Neural cell (in vitro differentiated cells): ENCODE measurements around the gene PARK7. TPM values are rescaled to one million over a fixed set of nuclear protein-coding genes. Genes with fewer than 3 reads are reported as not detected.

Source experiments
- H2AFZ ChIP-seq: fragments of 200-600, 300-800 bp; sonication (generic), shearing (Covaris generic); 2 replicates; pipeline ENCODE4 v1.6.0; 2014; ENCODE audit warnings: low read depth, mild to moderate bottlenecking, antibody characterized with exemption, low read length, moderate library complexity
- H3F3A ChIP-seq: fragments of 200-600 bp; shearing (Covaris generic); 2 replicates; pipeline ENCODE4 v1.6.1; 2016; ENCODE audit warnings: mild to moderate bottlenecking, moderate library complexity, mixed read lengths, antibody characterized with exemption, low read length; ENCODE audit not compliant: insufficient read depth, poor library complexity, severe bottlenecking
- H3K27ac ChIP-seq: fragments of 200-600, 300-800 bp; sonication (generic), shearing (Covaris generic); 2 replicates; pipeline ENCODE4 v1.5.1; 2014; ENCODE audit warnings: mild to moderate bottlenecking, low read length, moderate library complexity
- H3K27me3 ChIP-seq: fragments of 300-800, 200-600 bp; sonication (generic), shearing (Covaris generic); 2 replicates; pipeline ENCODE4 v1.6.0; 2014; ENCODE audit warnings: mild to moderate bottlenecking, low read depth, low read length, moderate library complexity; ENCODE audit not compliant: insufficient read depth
- H3K36me3 ChIP-seq: fragments of 300-800, 200-600 bp; sonication (generic), shearing (Covaris generic); 2 replicates; pipeline ENCODE4 v1.5.1; 2014; ENCODE audit warnings: mild to moderate bottlenecking, antibody characterized with exemption, low read length, moderate library complexity; ENCODE audit not compliant: insufficient read depth
- H3K4me2 ChIP-seq: fragments of 300-800, 200-600 bp; sonication (generic), shearing (Covaris generic); 2 replicates; pipeline ENCODE4 v1.6.0; 2014; ENCODE audit warnings: mild to moderate bottlenecking, low read length
- H3K4me3 ChIP-seq: fragments of 300-800, 200-600 bp; sonication (generic), shearing (Covaris generic); 2 replicates; pipeline ENCODE4 v1.5.1; 2014; ENCODE audit warnings: mild to moderate bottlenecking, low read length, moderate library complexity
- H3K79me2 ChIP-seq: fragments of 200-600 bp; shearing (Covaris generic); replicated peaks from 2 replicates; pipeline ENCODE4 v1.6.0; 2014; ENCODE audit warnings: mild to moderate bottlenecking, low read length, moderate library complexity; ENCODE audit not compliant: insufficient read depth
- H3K9ac ChIP-seq: fragments of 300-800, 200-600 bp; sonication (generic), shearing (Covaris generic); 2 replicates; pipeline ENCODE4 v1.6.1; 2016; ENCODE audit warnings: mild to moderate bottlenecking, low read length, mixed read lengths
- H3K9me2 ChIP-seq: fragments of 200-600 bp; shearing (Covaris generic); 2 replicates; pipeline ENCODE4 v1.6.1; 2016; ENCODE audit warnings: mild to moderate bottlenecking, low read length, mixed read lengths; ENCODE audit not compliant: insufficient read depth
- H3K9me3 ChIP-seq: fragments of 200-600, 300-800 bp; sonication (generic), shearing (Covaris generic); 2 replicates; pipeline ENCODE4 v1.6.1; 2016; ENCODE audit warnings: mild to moderate bottlenecking, mixed run types, low read length, moderate library complexity, mixed read lengths
- H4K20me1 ChIP-seq: fragments of 200-600 bp; shearing (Covaris generic); 2 replicates; pipeline ENCODE4 v1.6.1; 2016; ENCODE audit warnings: mild to moderate bottlenecking, mixed run types; ENCODE audit not compliant: insufficient read depth
- EP300 ChIP-seq: fragments of 450-650 bp; conservative IDR thresholded peaks from 2 replicates; pipeline ENCODE4 v1.6.1; 2014; ENCODE audit warnings: antibody characterized with exemption, mild to moderate bottlenecking, moderate library complexity; ENCODE audit not compliant: poor library complexity, severe bottlenecking
- EZH2 ChIP-seq: fragments of 200-600, 300-800 bp; shearing (Covaris generic), sonication (generic); IDR thresholded peaks from 2 replicates; pipeline ENCODE4 v1.6.1; 2014; ENCODE audit warnings: antibody characterized with exemption, low read length, borderline replicate concordance, mild to moderate bottlenecking; ENCODE audit not compliant: insufficient read depth, poor library complexity, severe bottlenecking
- MXI1 ChIP-seq: fragments of 450-650 bp; conservative IDR thresholded peaks from 2 replicates; pipeline ENCODE4 v1.6.1; 2014; ENCODE audit warnings: antibody characterized with exemption, mild to moderate bottlenecking; ENCODE audit not compliant: poor library complexity, severe bottlenecking
- POLR2AphosphoS5 ChIP-seq: IDR thresholded peaks from 2 replicates; pipeline ENCODE4 v1.6.1; 2012
- RAD21 ChIP-seq: fragments of 450-650 bp; conservative IDR thresholded peaks from 2 replicates; pipeline ENCODE4 v1.6.1; 2014; ENCODE audit warnings: antibody characterized with exemption, mild to moderate bottlenecking, moderate library complexity
- SMC3 ChIP-seq: fragments of 450-650 bp; conservative IDR thresholded peaks from 2 replicates; pipeline ENCODE4 v1.6.1; 2014; ENCODE audit warnings: antibody characterized with exemption, mild to moderate bottlenecking, moderate library complexity; ENCODE audit not compliant: poor library complexity
- TAF1 ChIP-seq: IDR thresholded peaks from 2 replicates; pipeline ENCODE4 v1.6.1; 2012; ENCODE audit warnings: low read depth
- polyA plus RNA-seq: library from polyadenylated mRNA; depleted of rRNA; stranded (reverse); fragments of >200 nt; gene quantifications from 2 replicates; pipeline ENCODE4 v1.2.3, GENCODE V29; 2014
- TF ChIP-seq, protein P1 (sequence below): fragments of 450-650 bp; IDR thresholded peaks from 2 replicates; pipeline ENCODE4 v1.5.1; 2014; ENCODE audit warnings: antibody characterized with exemption, mild to moderate bottlenecking, moderate library complexity; ENCODE audit not compliant: poor library complexity, severe bottlenecking
- TF ChIP-seq, protein P2 (sequence below): IDR thresholded peaks from 2 replicates; pipeline ENCODE4 v1.6.1; 2012; ENCODE audit warnings: borderline replicate concordance

PARK7 gene
- polyA plus RNA-seq, 1 donor from 2014 or later, result 378 TPM

DNA sequence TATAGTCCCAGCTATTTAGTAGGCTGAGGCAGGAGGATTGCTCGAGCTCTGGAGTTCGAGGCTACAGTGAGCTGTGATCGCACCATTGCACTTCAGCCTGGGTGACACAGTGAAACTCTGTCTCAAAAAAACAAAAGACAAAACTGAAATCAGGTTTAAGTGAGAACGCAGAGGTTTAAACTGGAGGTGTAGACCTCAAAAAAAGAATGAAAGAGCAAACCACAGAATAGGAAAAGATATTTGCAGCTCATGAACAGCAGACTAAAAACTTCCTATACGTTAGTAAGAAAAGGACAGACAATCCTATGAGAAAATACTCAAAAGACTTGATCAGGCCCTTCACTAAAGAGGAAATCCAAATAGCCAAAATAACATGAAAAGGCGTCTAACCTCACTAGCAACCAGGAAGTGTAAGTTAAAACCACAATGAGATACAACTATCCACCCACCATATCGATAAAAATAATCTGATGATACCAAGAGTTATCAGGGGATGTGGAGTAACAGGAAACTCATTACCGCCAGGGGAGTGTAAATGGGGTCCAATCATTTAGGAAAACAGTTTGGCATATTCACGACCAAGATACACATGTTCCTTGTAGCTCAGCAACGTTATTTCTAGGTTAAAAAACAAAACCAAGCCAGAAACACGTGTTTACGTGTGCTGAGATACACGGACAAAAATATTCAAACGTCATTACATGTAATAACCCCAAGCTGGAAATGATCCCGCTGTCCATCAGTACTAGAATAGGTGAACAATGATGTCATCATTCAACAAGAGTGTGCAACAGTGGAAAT lies 30.7 kb upstream of the PARK7 start:
- TF ChIP-seq MXI1 (no peak), SMC3 (no peak), EZH2 (no peak)
- TF ChIP-seq, protein P1, sequence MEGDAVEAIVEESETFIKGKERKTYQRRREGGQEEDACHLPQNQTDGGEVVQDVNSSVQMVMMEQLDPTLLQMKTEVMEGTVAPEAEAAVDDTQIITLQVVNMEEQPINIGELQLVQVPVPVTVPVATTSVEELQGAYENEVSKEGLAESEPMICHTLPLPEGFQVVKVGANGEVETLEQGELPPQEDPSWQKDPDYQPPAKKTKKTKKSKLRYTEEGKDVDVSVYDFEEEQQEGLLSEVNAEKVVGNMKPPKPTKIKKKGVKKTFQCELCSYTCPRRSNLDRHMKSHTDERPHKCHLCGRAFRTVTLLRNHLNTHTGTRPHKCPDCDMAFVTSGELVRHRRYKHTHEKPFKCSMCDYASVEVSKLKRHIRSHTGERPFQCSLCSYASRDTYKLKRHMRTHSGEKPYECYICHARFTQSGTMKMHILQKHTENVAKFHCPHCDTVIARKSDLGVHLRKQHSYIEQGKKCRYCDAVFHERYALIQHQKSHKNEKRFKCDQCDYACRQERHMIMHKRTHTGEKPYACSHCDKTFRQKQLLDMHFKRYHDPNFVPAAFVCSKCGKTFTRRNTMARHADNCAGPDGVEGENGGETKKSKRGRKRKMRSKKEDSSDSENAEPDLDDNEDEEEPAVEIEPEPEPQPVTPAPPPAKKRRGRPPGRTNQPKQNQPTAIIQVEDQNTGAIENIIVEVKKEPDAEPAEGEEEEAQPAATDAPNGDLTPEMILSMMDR, result no peak
- TF ChIP-seq, protein P2, sequence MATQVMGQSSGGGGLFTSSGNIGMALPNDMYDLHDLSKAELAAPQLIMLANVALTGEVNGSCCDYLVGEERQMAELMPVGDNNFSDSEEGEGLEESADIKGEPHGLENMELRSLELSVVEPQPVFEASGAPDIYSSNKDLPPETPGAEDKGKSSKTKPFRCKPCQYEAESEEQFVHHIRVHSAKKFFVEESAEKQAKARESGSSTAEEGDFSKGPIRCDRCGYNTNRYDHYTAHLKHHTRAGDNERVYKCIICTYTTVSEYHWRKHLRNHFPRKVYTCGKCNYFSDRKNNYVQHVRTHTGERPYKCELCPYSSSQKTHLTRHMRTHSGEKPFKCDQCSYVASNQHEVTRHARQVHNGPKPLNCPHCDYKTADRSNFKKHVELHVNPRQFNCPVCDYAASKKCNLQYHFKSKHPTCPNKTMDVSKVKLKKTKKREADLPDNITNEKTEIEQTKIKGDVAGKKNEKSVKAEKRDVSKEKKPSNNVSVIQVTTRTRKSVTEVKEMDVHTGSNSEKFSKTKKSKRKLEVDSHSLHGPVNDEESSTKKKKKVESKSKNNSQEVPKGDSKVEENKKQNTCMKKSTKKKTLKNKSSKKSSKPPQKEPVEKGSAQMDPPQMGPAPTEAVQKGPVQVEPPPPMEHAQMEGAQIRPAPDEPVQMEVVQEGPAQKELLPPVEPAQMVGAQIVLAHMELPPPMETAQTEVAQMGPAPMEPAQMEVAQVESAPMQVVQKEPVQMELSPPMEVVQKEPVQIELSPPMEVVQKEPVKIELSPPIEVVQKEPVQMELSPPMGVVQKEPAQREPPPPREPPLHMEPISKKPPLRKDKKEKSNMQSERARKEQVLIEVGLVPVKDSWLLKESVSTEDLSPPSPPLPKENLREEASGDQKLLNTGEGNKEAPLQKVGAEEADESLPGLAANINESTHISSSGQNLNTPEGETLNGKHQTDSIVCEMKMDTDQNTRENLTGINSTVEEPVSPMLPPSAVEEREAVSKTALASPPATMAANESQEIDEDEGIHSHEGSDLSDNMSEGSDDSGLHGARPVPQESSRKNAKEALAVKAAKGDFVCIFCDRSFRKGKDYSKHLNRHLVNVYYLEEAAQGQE, result no peak
- Histone ChIP-seq H3K79me2 (no peaks in the 10 kb centered on the region), H3K9ac (no peak overlapping the region), H3K4me3 (no peak overlapping the region), H3K27me3 (no peaks in the 10 kb centered on the region), H3K9me2 (no peaks in the 10 kb centered on the region), H3K9me3 (no peaks in the 10 kb centered on the region), H3K4me2 (no peak overlapping the region), H4K20me1 (no peaks in the 10 kb centered on the region), H3K36me3 (no peaks in the 10 kb centered on the region), H2AFZ (no peak overlapping the region), H3F3A (no peaks in the 10 kb centered on the region), H3K27ac (no peak overlapping the region)

DNA sequence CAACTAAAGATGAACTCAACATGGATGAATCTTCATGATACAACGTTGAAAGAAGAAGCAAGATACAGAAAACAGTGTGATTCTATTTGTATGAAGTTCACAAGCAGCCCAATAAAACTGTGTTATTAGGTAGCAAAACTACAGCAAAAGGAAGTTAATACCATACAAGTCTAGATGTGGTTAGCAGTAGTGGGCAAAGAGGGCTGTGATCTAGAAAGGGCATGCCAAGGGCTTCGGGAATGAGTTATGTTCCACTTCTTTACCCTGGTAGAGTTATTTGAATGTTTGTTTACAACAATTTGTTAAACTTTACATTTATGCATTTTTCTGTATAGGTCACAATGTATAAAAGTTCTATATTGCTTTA lies 30.1 kb upstream of the PARK7 start:
- Histone ChIP-seq H2AFZ (no peak overlapping the region), H3K4me3 (no peak overlapping the region)

More for the DNA sequence above, 30.1 kb upstream of the PARK7 start:
- H3K27ac ChIP-seq, result no peak overlapping the region
- no peak overlapping the region for H3K9ac ChIP-seq
- no peaks in the 10 kb centered on the region for H3K9me3 ChIP-seq
- H3K36me3 ChIP-seq, result no peaks in the 10 kb centered on the region
- H3K9me2 ChIP-seq, result no peaks in the 10 kb centered on the region
- no peaks in the 10 kb centered on the region for H3F3A ChIP-seq
- no peaks in the 10 kb centered on the region for H3K79me2 ChIP-seq
- no peaks in the 10 kb centered on the region for H3K27me3 ChIP-seq
- H3K4me2 ChIP-seq, result no peak overlapping the region
- no peaks in the 10 kb centered on the region for H4K20me1 ChIP-seq
- TF ChIP-seq EZH2, result no peak
- no peak for TF ChIP-seq MXI1
- TF ChIP-seq, protein P1, result no peak
- TF ChIP-seq TAF1, result no peak
- TF ChIP-seq SMC3, result no peak
- TF ChIP-seq, protein P2, result no peak
- no peak for TF ChIP-seq POLR2AphosphoS5
- no peak for TF ChIP-seq EP300
- TF ChIP-seq RAD21, result no peak
